Esophagus squamous epithelium (tissue), 4 donors: Measurements from ENCODE around the gene DCAF10.

Experiments
- POLR2A ChIP-seq, 4 donors: fragments of 450-650 bp; IDR thresholded peaks; one replicate each; pipeline ENCODE4 v1.6.1; 2017; ENCODE audit warnings: antibody characterized with exemption in 4 of 4, mild to moderate bottlenecking in 4 of 4, moderate library complexity in 3 of 4
- TF ChIP-seq, protein P1 (sequence below), 6 experiments: fragments of 450-650 bp in 4 of 6; fragments of 200-600 bp in 2 of 6; sonication (generic) in 2 of 6; IDR thresholded peaks; one replicate each; pipeline ENCODE4 v1.5.1; 2016 to 2019; ENCODE audit warnings: antibody characterized with exemption in 6 of 6, mild to moderate bottlenecking in 4 of 6, moderate library complexity in 4 of 6

GRCh38 chr9:37905776-37906175 lies 105.2 kb downstream of the DCAF10 start:
- TF ChIP-seq, protein P1, sequence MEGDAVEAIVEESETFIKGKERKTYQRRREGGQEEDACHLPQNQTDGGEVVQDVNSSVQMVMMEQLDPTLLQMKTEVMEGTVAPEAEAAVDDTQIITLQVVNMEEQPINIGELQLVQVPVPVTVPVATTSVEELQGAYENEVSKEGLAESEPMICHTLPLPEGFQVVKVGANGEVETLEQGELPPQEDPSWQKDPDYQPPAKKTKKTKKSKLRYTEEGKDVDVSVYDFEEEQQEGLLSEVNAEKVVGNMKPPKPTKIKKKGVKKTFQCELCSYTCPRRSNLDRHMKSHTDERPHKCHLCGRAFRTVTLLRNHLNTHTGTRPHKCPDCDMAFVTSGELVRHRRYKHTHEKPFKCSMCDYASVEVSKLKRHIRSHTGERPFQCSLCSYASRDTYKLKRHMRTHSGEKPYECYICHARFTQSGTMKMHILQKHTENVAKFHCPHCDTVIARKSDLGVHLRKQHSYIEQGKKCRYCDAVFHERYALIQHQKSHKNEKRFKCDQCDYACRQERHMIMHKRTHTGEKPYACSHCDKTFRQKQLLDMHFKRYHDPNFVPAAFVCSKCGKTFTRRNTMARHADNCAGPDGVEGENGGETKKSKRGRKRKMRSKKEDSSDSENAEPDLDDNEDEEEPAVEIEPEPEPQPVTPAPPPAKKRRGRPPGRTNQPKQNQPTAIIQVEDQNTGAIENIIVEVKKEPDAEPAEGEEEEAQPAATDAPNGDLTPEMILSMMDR (IDR thresholded peaks at IDR 0.05): no peak
- TF ChIP-seq POLR2A (IDR thresholded peaks at IDR 0.05): no peak
